ENCODE results near the gene WWC1.

The WWC1 gene

GRCh38 chr5:168489059-168489458 lies 197.6 kb downstream of the WWC1 start:
- TF ChIP-seq SPI1 (IDR thresholded peaks at IDR 0.05; ENCODE audit: low read depth, low read length) (no peak), POLR2AphosphoS5 (IDR thresholded peaks at IDR 0.05; ENCODE audit: low read depth, low read length) (no peak), TAF1 (IDR thresholded peaks at IDR 0.05; ENCODE audit: low read depth, low read length) (no peak), POU2F2 (IDR thresholded peaks at IDR 0.05; ENCODE audit: low read depth, low read length) (no peak), POLR2A (IDR thresholded peaks at IDR 0.05; ENCODE audit: low read depth, low read length) (no peak), PAX5 (IDR thresholded peaks at IDR 0.05; ENCODE audit: insufficient read depth, low read length, severe bottlenecking) (no peak)
- DNase-seq (ENCODE audit: insufficient read length, low spot score) (no peak), FAIRE-seq (no peak)

- TF ChIP-seq POLR2A (IDR thresholded peaks at IDR 0.05; ENCODE audit: low read depth, low read length) (no peak), PAX5 (IDR thresholded peaks at IDR 0.05; ENCODE audit: insufficient read depth, low read length, severe bottlenecking) (no peak), POU2F2 (IDR thresholded peaks at IDR 0.05; ENCODE audit: low read depth, low read length) (no peak), POLR2AphosphoS5 (IDR thresholded peaks at IDR 0.05; ENCODE audit: low read depth, low read length) (no peak), SPI1 (IDR thresholded peaks at IDR 0.05; ENCODE audit: low read depth, low read length) (no peak), TAF1 (IDR thresholded peaks at IDR 0.05; ENCODE audit: low read depth, low read length) (no peak)
- FAIRE-seq: no peak
- no peak for DNase-seq (ENCODE audit: insufficient read length, low spot score)
Measured at GRCh38 chr5:168494057-168494555, 202.7 kb downstream of the WWC1 start.

GRCh38 chr5:168502563-168503237 lies 211.3 kb downstream of the WWC1 start:
- FAIRE-seq: no peak
- TF ChIP-seq POLR2A (IDR thresholded peaks at IDR 0.05; ENCODE audit: low read depth, low read length): no peak
- no peak for TF ChIP-seq PAX5 (IDR thresholded peaks at IDR 0.05; ENCODE audit: insufficient read depth, low read length, severe bottlenecking)
- no peak for TF ChIP-seq POLR2AphosphoS5 (IDR thresholded peaks at IDR 0.05; ENCODE audit: low read depth, low read length)
- no peak for TF ChIP-seq SPI1 (IDR thresholded peaks at IDR 0.05; ENCODE audit: low read depth, low read length)
- no peak for TF ChIP-seq POU2F2 (IDR thresholded peaks at IDR 0.05; ENCODE audit: low read depth, low read length)
- TF ChIP-seq TAF1 (IDR thresholded peaks at IDR 0.05; ENCODE audit: low read depth, low read length): no peak
- DNase-seq (ENCODE audit: insufficient read length, low spot score): no peak

- TF ChIP-seq SPI1 (IDR thresholded peaks at IDR 0.05; ENCODE audit: low read depth, low read length) (no peak), POLR2AphosphoS5 (IDR thresholded peaks at IDR 0.05; ENCODE audit: low read depth, low read length) (no peak), TAF1 (IDR thresholded peaks at IDR 0.05; ENCODE audit: low read depth, low read length) (no peak), PAX5 (IDR thresholded peaks at IDR 0.05; ENCODE audit: insufficient read depth, low read length, severe bottlenecking) (no peak), POU2F2 (IDR thresholded peaks at IDR 0.05; ENCODE audit: low read depth, low read length) (no peak), POLR2A (IDR thresholded peaks at IDR 0.05; ENCODE audit: low read depth, low read length) (no peak)
- no peak for FAIRE-seq
Measured at GRCh38 chr5:168513861-168514428, 222.5 kb downstream of the WWC1 start.

More at GRCh38 chr5:168513861-168514428, 222.5 kb downstream of the WWC1 start:
- no peak for DNase-seq (ENCODE audit: insufficient read length, low spot score)

Measured in GM12891 (cell line).